Measurements from ENCODE around the gene CT47C1. TPM values are rescaled to one million over a fixed set of nuclear protein-coding genes. Genes with fewer than 3 reads are reported as not detected.

CT47C1 gene
- total RNA-seq, 1 donor = not detected

DNA sequence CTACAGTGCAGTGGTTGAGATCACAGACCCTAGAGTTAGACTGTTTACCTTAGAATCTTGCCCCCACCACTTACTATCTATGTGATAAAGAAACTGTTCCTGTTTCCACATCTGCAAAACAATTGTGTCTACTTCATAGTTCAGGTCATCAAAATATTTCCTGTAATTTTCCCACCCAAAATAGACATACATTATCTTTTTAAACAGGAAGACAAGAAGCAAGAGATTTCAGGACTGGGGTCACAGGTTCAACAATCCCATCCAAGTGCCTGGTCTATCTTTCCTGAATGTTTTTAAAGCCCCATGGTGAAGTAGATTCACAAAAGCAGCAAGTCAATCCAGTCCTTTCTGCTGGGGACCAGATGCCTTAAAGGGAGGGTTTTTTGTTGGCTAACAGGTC, 41.8 kb upstream of the CT47C1 start:
- H3K4me2 ChIP-seq (ENCODE audit: insufficient read depth, low read length) = no peak overlapping the region
- no peaks in the 10 kb centered on the region for H3K9me3 ChIP-seq (ENCODE audit: low read depth, low read length)
- H3K4me1 ChIP-seq (ENCODE audit: insufficient read depth, low read length) = no peaks in the 10 kb centered on the region
- TF ChIP-seq, protein P1, sequence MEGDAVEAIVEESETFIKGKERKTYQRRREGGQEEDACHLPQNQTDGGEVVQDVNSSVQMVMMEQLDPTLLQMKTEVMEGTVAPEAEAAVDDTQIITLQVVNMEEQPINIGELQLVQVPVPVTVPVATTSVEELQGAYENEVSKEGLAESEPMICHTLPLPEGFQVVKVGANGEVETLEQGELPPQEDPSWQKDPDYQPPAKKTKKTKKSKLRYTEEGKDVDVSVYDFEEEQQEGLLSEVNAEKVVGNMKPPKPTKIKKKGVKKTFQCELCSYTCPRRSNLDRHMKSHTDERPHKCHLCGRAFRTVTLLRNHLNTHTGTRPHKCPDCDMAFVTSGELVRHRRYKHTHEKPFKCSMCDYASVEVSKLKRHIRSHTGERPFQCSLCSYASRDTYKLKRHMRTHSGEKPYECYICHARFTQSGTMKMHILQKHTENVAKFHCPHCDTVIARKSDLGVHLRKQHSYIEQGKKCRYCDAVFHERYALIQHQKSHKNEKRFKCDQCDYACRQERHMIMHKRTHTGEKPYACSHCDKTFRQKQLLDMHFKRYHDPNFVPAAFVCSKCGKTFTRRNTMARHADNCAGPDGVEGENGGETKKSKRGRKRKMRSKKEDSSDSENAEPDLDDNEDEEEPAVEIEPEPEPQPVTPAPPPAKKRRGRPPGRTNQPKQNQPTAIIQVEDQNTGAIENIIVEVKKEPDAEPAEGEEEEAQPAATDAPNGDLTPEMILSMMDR (IDR thresholded peaks at IDR 0.05; ENCODE audit: extremely low read depth, low read depth, low read length) = no peak
- no peaks in the 10 kb centered on the region for H3K27me3 ChIP-seq (ENCODE audit: insufficient read depth, low read length)
- no peaks in the 10 kb centered on the region for H3K36me3 ChIP-seq (ENCODE audit: insufficient read depth, low read length)
- no peak overlapping the region for H3K27ac ChIP-seq (ENCODE audit: low read depth, low read length)
- no peaks in the 10 kb centered on the region for H3K79me2 ChIP-seq (ENCODE audit: insufficient read depth, low read length)
- no peaks in the 10 kb centered on the region for H4K20me1 ChIP-seq (ENCODE audit: insufficient read depth, low read length)
- no peak overlapping the region for H2AFZ ChIP-seq (ENCODE audit: low read length)
- no peak overlapping the region for H3K4me3 ChIP-seq (ENCODE audit: insufficient read depth, low read length)
- DNase-seq (ENCODE audit: insufficient read length, low spot score, missing footprints) = no peak

DNA sequence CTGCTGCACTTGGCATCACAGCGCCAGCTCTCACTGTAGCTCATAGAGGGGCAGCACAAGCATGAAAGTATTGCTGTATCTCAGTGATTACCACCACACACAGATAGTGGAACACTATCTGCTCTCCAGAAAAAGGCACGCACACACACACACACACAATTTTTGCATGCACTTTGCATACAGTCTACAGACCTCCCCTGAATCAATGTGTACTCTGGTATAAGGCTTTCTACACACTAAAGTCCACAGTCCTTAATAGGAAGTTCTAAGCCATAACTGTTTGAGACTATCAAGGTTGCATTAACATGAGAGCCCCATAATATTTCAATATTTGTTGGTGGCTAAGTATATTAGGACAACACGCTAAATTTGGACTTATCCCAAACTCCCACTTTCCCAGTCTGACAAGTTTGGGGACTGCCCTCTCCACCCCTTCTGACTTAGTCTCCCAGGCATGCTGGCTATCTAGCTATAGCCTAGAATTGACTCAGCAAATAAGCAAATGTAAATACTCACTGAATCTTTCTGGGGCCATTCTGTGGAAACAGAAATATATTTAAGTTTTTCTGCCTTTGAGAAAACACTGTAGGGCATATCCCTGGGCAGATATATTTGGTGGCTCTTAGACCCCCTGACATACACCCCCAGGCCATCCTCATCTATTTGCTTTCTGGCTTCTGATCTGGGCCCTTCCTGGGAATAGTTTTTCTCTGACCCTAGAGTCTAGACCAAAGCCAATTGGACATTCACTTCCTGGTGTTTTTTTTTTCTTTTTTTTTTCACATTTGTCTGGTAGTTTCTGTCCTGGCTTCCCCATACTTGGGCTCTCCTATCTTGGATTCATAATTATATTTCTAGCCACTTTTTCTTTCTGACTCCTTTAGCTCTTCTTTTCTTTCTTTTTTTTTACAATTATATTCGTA, 36.4 kb upstream of the CT47C1 start:
- H2AFZ ChIP-seq (ENCODE audit: low read length) = no peak overlapping the region
- H3K27ac ChIP-seq (ENCODE audit: low read depth, low read length) = no peak overlapping the region
- H3K79me2 ChIP-seq (ENCODE audit: insufficient read depth, low read length) = no peaks in the 10 kb centered on the region
- TF ChIP-seq, protein P1 (IDR thresholded peaks at IDR 0.05; ENCODE audit: extremely low read depth, low read depth, low read length) = no peak
- H4K20me1 ChIP-seq (ENCODE audit: insufficient read depth, low read length) = no peaks in the 10 kb centered on the region
- no peaks in the 10 kb centered on the region for H3K36me3 ChIP-seq (ENCODE audit: insufficient read depth, low read length)
- H3K27me3 ChIP-seq (ENCODE audit: insufficient read depth, low read length) = no peaks in the 10 kb centered on the region
- no peak for DNase-seq (ENCODE audit: insufficient read length, low spot score, missing footprints)
- H3K4me3 ChIP-seq (ENCODE audit: insufficient read depth, low read length) = no peak overlapping the region
- peaks cover 6% of the 10 kb centered on the region for H3K4me1 ChIP-seq (ENCODE audit: insufficient read depth, low read length)
- H3K9me3 ChIP-seq (ENCODE audit: low read depth, low read length) = no peaks in the 10 kb centered on the region
- no peak overlapping the region for H3K4me2 ChIP-seq (ENCODE audit: insufficient read depth, low read length)

DNA sequence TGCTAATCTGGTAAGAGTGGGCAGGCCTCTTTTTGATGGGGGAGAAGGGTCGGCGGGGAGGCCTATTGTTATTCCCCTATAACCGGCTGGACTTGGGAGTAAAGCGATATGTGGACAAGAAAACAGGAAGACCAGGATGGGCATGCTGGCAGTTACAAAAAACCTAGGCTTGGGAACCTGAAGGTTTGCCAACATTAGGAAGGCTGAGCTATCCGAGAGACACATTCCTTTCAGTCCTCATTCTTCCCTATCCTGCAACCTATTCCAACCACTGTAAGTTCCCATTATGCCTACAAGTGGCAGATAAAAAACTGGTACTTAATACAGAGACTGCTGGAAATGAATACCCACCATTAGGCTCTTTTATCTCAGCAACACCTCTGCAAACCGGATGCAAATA, 32.4 kb upstream of the CT47C1 start:
- H3K9me3 ChIP-seq (ENCODE audit: low read depth, low read length) = no peaks in the 10 kb centered on the region
- peak; percentile 59 for DNase-seq (ENCODE audit: insufficient read length, low spot score, missing footprints)
- no peak overlapping the region for H3K4me3 ChIP-seq (ENCODE audit: insufficient read depth, low read length)
- H3K79me2 ChIP-seq (ENCODE audit: insufficient read depth, low read length) = no peaks in the 10 kb centered on the region
- no peak overlapping the region for H2AFZ ChIP-seq (ENCODE audit: low read length)
- H3K27me3 ChIP-seq (ENCODE audit: insufficient read depth, low read length) = no peaks in the 10 kb centered on the region
- no peaks in the 10 kb centered on the region for H4K20me1 ChIP-seq (ENCODE audit: insufficient read depth, low read length)
- TF ChIP-seq, protein P1 (IDR thresholded peaks at IDR 0.05; ENCODE audit: extremely low read depth, low read depth, low read length) = no peak
- H3K4me2 ChIP-seq (ENCODE audit: insufficient read depth, low read length) = no peak overlapping the region
- H3K27ac ChIP-seq (ENCODE audit: low read depth, low read length) = no peak overlapping the region
- peaks cover 9% of the 10 kb centered on the region for H3K4me1 ChIP-seq (ENCODE audit: insufficient read depth, low read length)
- H3K36me3 ChIP-seq (ENCODE audit: insufficient read depth, low read length) = no peaks in the 10 kb centered on the region

DNA sequence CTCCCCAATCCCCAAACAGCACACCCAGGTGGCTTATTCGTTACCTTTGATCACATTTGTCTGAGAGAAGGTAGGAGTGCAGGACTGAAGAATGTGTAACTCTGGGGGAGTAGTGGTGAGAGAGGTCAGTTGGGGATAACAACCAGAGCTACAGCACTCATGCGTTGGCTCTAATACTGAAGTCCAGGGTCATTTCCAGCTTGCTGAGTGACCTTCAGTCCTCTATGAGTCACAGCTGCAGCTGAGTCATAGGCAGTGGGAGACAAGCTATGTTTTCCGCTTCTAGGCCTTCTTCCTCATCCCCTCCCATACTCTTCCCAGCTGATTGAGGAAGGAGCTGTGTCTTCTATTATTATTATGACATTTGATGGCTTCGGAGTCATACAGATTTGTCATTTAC, 31.6 kb upstream of the CT47C1 start:
- TF ChIP-seq, protein P1 (IDR thresholded peaks at IDR 0.05; ENCODE audit: extremely low read depth, low read depth, low read length) = no peak
- no peak overlapping the region for H2AFZ ChIP-seq (ENCODE audit: low read length)

More for the DNA sequence above, 31.6 kb upstream of the CT47C1 start:
- peak; percentile 84 for DNase-seq (ENCODE audit: insufficient read length, low spot score, missing footprints)
- no peaks in the 10 kb centered on the region for H4K20me1 ChIP-seq (ENCODE audit: insufficient read depth, low read length)
- H3K27ac ChIP-seq (ENCODE audit: low read depth, low read length) = no peak overlapping the region
- H3K36me3 ChIP-seq (ENCODE audit: insufficient read depth, low read length) = no peaks in the 10 kb centered on the region
- H3K4me1 ChIP-seq (ENCODE audit: insufficient read depth, low read length) = peaks cover 9% of the 10 kb centered on the region
- no peaks in the 10 kb centered on the region for H3K79me2 ChIP-seq (ENCODE audit: insufficient read depth, low read length)
- H3K4me2 ChIP-seq (ENCODE audit: insufficient read depth, low read length) = no peak overlapping the region
- H3K27me3 ChIP-seq (ENCODE audit: insufficient read depth, low read length) = no peaks in the 10 kb centered on the region
- H3K4me3 ChIP-seq (ENCODE audit: insufficient read depth, low read length) = no peak overlapping the region
- no peaks in the 10 kb centered on the region for H3K9me3 ChIP-seq (ENCODE audit: low read depth, low read length)
